Measurements from ENCODE around the gene RXRA.

Gene RXRA

GRCh38 chr9:134376386-134377142 lies 50.3 kb downstream of the RXRA start:
- H3K27ac ChIP-seq (replicated peaks): peak overlapping the region; percentile 46

GRCh38 chr9:134377143-134377484 lies 50.9 kb downstream of the RXRA start:
- no peak overlapping the region for H3K27ac ChIP-seq (replicated peaks)
- H3K4me3 ChIP-seq (replicated peaks; ENCODE audit: insufficient read depth, low read length): no peak overlapping the region
- no peak for TF ChIP-seq POLR2AphosphoS5 (IDR thresholded peaks at IDR 0.05; ENCODE audit: low read depth)
- TF ChIP-seq SPI1 (IDR thresholded peaks at IDR 0.05; ENCODE audit: borderline replicate concordance, low read depth): no peak
- no peak for TF ChIP-seq REST (IDR thresholded peaks at IDR 0.05; ENCODE audit: insufficient replicate concordance, low read depth)
- TF ChIP-seq CTCF (IDR thresholded peaks at IDR 0.05; ENCODE audit: insufficient read depth, low read length): no peak
- no peak for TF ChIP-seq GABPA (IDR thresholded peaks at IDR 0.05; ENCODE audit: low read depth)
- no peaks in the 10 kb centered on the region for H3K27me3 ChIP-seq (ENCODE audit: insufficient read depth, poor library complexity, severe bottlenecking)
- DNase-seq (ENCODE audit: low read depth in 1 of 2, low spot score in 1 of 2): no peak

More at GRCh38 chr9:134376386-134377142, 50.3 kb downstream of the RXRA start:
- Histone ChIP-seq H3K27me3 (ENCODE audit: insufficient read depth, poor library complexity, severe bottlenecking) (no peaks in the 10 kb centered on the region), H3K4me3 (replicated peaks; ENCODE audit: insufficient read depth, low read length) (no peak overlapping the region)
- TF ChIP-seq POLR2AphosphoS5 (IDR thresholded peaks at IDR 0.05; ENCODE audit: low read depth) (no peak), REST (IDR thresholded peaks at IDR 0.05; ENCODE audit: insufficient replicate concordance, low read depth) (no peak), GABPA (IDR thresholded peaks at IDR 0.05; ENCODE audit: low read depth) (no peak), SPI1 (IDR thresholded peaks at IDR 0.05; ENCODE audit: borderline replicate concordance, low read depth) (no peak)
- no peak for DNase-seq (ENCODE audit: low read depth in 1 of 2, low spot score in 1 of 2)

- DNase-seq (ENCODE audit: low read depth in 1 of 2, low spot score in 1 of 2): no peak
- no peak overlapping the region for H3K4me3 ChIP-seq (replicated peaks; ENCODE audit: insufficient read depth, low read length)
- no peaks in the 10 kb centered on the region for H3K27me3 ChIP-seq (ENCODE audit: insufficient read depth, poor library complexity, severe bottlenecking)
- H3K27ac ChIP-seq (replicated peaks): no peak overlapping the region
- TF ChIP-seq POLR2AphosphoS5 (IDR thresholded peaks at IDR 0.05; ENCODE audit: low read depth): no peak
- no peak for TF ChIP-seq GABPA (IDR thresholded peaks at IDR 0.05; ENCODE audit: low read depth)
- TF ChIP-seq CTCF (IDR thresholded peaks at IDR 0.05; ENCODE audit: insufficient read depth, low read length): no peak
- no peak for TF ChIP-seq SPI1 (IDR thresholded peaks at IDR 0.05; ENCODE audit: borderline replicate concordance, low read depth)
- TF ChIP-seq REST (IDR thresholded peaks at IDR 0.05; ENCODE audit: insufficient replicate concordance, low read depth): no peak
Observed at GRCh38 chr9:134377976-134378375, 51.7 kb downstream of the RXRA start.
